Stimulated activated CD4-positive, alpha-beta T cell treated with anti-CD3 and anti-CD28 coated beads, Interleukin-1b, Interleukin-23, amount 100 ng/mL, for 4 hours (primary cell): ENCODE results near the gene LPGAT1.

ENCODE experiments used
- DNase-seq, 2 donors: peaks; one replicate each; pipeline ENCODE4 v3.0.0-alpha.2; 2020; ENCODE audit warnings: low read depth in 2 of 2

Gene LPGAT1

DNA sequence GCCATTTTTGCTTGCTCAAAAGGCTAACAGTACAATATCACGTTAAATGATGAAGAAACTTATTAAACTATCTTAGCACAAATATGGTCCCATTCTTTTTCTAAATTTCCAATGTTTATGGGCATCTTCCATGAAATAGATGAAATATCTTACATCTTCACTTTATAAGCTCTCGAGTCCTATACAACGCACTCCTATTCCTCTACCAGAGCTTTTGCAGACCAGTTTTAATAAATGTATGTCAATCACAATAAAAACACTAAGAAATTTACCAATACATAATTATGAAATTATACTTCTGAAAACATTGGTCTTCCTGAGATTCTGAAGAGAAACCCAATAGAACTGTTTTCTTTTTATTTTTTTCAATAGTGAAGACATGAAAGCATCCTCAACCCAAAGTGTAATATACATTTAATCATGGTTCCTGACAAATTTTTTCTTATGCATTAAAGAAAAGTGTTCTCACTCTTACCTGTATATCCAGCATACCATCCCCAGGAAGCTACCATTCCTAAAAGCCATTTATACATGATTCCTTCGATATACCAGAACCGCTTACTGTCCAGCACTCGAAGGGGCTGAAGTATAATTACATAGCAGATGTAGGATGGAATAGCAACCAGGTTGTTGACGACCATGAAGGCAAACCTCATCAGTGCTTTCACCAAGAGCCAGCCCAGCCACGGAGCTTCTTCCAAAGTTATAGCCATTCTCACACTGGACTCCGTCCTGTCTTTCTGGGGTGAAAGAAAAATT is 1.8 kb downstream of the LPGAT1 start:
- no peak for DNase-seq

- DNase-seq = no peak
Observed at GRCh38 chr1:211827051-211827450, 3.5 kb downstream of the LPGAT1 start.

DNA sequence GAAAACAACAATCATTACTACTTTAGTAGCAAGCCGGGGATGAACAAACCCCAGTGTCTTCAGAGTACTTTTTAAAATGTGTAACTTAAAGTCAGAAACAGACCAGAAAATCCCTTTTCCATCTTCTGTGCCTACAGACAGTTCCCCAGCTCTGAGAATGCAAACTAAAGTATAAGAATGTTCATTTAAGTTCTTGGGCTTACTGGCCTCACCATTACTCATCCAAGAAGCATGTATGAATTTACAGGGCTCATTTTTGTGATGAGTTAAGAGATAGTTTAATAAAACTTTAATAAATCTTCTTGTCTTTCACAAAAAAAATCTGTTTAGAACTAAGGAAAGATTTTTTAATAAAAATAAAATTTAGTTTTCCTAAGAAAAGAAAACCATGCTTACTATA is 4.6 kb downstream of the LPGAT1 start:
- DNase-seq = no peak

DNA sequence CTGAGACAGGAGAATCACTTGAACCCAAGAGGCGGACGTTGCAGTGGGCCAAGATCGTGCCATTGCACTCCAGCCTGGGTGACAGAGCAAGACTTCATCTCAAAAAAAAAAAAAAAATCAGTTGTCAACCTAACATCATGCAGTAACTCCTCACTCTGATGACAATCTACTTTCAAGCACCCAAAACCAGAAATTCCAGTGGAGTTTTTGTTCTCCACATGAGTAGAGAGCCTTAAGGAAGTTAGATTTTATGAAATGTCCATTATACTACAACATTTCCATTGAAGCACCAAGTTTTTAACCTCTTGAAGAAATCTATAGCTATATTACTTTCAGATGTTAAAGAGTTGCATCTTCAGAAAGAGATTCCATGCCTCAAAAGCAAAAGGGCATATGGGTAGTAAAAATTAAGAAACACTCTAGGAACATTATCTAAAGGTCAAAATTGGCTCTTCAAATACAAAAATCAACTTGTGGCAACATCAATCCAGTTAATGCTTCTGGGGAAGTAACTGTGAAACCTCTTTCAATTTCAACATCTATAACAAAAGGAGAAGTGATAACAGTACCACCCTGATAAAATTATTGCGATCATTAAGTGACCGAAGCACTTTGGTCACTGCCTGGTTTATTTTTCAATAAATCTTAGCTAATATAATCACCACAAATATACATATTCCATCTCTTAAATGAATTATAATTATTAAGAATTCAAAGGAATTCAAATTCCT is 7.7 kb downstream of the LPGAT1 start:
- no peak for DNase-seq

DNA sequence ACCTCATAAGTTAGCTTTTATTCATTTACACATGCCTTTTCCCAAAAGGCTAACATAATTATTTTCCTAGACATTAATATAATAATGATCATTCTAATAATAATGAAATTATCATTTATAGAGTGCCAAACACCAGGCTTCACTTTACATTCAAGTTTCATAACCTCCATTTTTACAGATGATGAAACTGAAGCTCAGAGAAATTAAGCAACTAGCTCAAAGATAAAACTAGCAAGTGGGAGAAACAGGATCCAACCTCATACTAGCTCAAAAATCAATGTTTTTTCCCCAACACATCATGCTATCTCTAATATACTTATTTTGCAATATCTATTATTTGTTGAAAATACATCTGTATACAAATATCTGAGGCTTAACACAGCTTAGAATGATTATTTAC is 14.0 kb downstream of the LPGAT1 start:
- no peak for DNase-seq

DNA sequence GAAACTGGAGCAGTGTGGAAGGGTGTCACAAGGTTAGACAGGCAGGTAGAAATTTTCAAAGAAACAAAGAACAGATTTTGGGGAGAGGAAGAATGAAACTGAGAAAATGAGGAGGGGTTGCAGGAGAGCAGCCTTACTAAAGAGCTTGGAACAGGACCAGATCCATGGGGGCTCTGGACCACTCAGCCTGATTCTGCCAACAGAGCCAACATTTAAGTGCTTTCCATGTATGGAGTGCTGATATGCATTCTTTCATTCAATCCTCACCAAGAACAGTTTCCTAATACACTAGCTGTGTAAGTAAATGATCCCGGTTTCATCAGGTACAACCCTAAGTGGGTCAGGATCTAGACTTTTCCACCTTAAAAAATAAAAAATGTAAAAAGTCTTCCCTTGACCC is 16.2 kb downstream of the LPGAT1 start:
- no peak for DNase-seq

- DNase-seq = no peak
Observed at GRCh38 chr1:211813590-211813989, 17.0 kb downstream of the LPGAT1 start.

- DNase-seq = no peak
Observed at GRCh38 chr1:211812584-211812983, 18.0 kb downstream of the LPGAT1 start.

DNA sequence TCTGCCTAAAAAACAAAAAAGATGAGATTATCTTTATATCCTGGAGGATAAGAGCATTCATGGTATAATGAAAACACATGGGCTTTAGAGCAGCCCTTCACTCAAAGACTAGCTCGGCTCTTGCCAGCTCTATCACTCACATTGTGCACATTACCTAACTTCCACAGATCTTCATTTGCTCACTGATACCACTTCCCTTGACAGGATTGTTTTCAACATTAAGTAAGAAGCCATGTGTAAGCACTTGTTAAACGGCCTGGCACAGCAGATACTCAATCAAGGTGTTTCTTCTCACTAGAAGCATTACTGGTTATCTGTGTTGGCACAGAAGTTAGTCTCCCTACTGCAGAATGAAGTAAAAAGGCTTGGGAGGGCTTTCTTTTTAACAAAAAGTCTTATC is 18.7 kb downstream of the LPGAT1 start:
- no peak for DNase-seq

- DNase-seq = no peak
Observed at GRCh38 chr1:211811126-211811525, 19.4 kb downstream of the LPGAT1 start.

- no peak for DNase-seq
Observed at GRCh38 chr1:211808475-211808874, 22.1 kb downstream of the LPGAT1 start.

DNA sequence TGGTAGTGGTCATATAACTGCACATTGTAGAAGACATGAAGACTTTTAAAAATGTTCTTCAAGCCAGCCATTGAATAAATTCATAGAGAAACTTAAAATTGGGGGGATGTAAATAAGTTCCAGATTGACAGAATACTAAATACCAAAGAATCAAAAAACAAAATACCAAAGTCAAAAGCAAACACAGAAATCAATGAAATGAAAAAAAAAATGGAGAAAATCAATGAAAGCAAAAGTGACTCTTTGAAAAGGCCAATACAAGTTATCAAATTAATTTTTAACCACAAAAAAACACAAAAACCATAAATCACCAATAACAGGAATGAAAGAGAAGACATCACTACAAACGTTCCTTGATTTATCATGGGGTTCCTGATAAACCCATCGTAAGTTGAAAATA is 25.6 kb downstream of the LPGAT1 start:
- DNase-seq = no peak

DNA sequence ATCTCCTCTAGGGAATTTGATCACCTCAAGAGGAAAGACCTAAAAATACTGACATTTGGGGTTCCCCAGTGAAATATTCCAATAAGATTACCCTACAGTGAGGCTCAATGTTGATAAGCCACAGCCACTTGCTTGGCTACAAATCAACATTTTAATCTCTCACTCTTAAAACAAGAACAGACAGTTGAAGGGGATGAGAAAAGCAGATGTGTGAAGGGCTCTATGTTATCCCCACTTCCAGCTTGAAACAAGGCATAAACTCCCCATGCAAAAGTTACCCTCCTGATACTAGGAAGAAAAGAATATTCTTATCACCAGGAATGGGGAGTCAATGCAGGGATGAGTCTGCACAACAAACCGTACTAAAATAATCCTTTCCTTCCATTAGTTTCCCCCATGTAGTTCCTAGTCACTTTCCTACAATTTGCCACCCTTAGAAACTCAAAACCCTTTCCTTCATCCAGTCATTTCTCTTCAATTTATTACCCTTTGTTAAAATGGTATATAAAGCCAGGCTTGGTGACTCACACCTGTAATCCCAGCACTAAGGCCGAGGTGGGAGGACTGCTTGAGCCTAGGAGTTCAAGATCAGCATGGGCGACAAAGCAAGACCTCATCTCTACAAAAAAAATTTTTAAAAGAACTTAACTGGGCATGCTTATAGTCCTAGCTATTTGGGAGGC is 29.5 kb downstream of the LPGAT1 start:
- DNase-seq = no peak

GRCh38 chr1:211797994-211798393 is 32.6 kb downstream of the LPGAT1 start:
- DNase-seq = no peak

GRCh38 chr1:211791979-211792378 is 38.6 kb downstream of the LPGAT1 start:
- DNase-seq = no peak

DNA sequence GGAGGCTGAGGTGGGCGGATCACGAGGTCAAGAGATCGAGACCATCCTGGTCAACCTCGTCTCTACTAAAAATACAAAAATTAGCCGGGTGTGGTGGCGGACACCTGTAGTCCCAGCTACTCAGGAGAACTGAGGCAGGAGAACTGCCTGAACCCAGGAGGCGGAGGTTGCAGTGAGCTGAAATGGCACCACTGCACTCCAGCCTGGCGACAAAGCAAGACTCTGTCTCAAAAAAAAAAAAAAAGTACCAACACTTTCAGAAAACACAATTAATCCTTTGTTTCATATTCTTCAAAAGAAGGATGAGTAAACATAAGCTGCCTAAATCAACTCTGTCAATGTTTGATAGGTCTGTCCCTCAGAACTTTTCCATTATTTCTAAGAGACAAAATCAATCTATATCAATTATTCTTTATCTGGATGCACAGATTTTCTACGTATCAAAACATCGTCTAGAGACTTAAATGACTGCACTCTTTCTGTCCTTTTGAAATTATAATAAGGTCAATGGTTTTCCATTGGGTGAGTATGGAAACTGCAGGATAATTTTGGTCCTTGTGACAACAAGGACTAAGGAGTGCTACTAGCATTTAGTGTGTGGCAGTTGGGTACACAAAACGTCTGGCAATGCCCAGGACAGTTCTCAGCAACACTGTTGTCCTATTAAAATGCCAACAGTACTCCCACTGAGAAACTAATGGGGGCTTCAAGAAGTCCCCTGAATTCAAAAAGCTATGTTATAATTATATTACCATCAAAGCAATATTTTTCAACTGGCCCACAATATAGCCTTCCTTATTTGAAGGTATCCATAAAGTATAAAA is 40.7 kb downstream of the LPGAT1 start:
- DNase-seq = no peak

GRCh38 chr1:211788626-211789025 is 41.9 kb downstream of the LPGAT1 start:
- no peak for DNase-seq

DNA sequence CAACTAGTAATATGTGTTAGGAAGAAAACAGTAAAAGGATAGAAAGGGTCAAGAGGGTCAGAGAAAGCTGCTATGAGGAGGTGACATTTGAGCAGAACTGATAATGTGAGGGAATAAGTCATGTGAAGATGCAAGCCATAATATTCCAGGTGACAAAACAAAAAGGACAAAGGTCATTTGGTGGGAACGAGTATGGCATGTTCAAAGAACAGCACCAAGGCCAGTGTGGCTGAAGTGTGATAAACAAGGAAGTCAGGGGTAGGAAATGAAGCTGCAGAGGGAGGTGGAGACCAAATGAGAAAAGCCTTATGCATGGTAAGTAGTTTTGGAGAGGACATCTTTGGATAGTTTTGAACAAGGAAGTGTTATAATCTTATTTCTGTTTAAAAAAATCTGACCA is 46.7 kb downstream of the LPGAT1 start:
- DNase-seq = no peak

GRCh38 chr1:211783266-211783665 is 47.3 kb downstream of the LPGAT1 start:
- no peak for DNase-seq

DNA sequence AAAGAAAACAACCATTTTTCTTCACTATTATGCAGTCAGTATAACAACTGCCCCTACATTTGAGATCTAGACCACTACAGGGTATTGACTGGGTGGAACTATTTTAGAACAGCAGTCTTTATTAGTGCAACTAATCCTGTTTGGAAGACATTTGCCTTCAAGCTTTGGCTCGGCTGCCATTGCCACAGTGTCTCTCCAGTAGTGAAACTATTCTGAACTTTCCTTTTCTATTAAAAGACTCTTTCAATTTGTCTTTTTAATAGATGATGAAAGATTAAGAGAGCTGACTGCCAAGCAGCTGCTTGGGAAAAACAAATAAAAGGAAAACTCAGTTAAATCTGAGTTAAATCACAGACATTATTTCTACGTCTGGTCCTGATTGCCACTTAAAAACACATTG is 49.3 kb downstream of the LPGAT1 start:
- DNase-seq = no peak

DNA sequence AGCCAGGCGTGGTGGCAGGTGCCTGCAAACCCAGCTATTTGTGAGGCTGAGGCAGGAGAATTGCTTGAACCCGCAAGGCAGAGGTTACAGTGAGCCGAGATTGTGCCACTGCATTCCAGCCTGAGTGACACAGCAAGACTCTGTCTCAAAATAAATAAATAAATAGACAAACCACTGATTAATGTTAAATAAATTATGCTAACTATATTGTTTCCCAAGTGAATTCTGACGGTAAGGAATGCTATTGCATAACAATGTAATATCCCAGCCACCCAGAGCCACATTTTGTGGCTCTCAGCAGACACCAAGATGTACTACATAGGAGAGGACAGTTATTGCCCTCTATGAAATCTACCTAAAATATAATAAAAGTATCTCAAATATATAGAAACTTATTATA is 55.4 kb downstream of the LPGAT1 start:
- DNase-seq = no peak

GRCh38 chr1:211764701-211765100 is 65.9 kb downstream of the LPGAT1 start:
- DNase-seq = no peak
